Neural cell (in vitro differentiated cells): ENCODE results near the gene AHRR. TPM values are rescaled to one million over a fixed set of nuclear protein-coding genes. Genes with fewer than 3 reads are reported as not detected.

Experiments used
- H2AFZ ChIP-seq: fragments of 200-600, 300-800 bp; sonication (generic), shearing (Covaris generic); 2 replicates; pipeline ENCODE4 v1.6.0; 2014; ENCODE audit warnings: low read depth, mild to moderate bottlenecking, antibody characterized with exemption, low read length, moderate library complexity
- H3F3A ChIP-seq: fragments of 200-600 bp; shearing (Covaris generic); 2 replicates; pipeline ENCODE4 v1.6.1; 2016; ENCODE audit warnings: mild to moderate bottlenecking, moderate library complexity, mixed read lengths, antibody characterized with exemption, low read length; ENCODE audit not compliant: insufficient read depth, poor library complexity, severe bottlenecking
- H3K27ac ChIP-seq: fragments of 200-600, 300-800 bp; sonication (generic), shearing (Covaris generic); 2 replicates; pipeline ENCODE4 v1.5.1; 2014; ENCODE audit warnings: mild to moderate bottlenecking, low read length, moderate library complexity
- H3K27me3 ChIP-seq: fragments of 300-800, 200-600 bp; sonication (generic), shearing (Covaris generic); 2 replicates; pipeline ENCODE4 v1.6.0; 2014; ENCODE audit warnings: mild to moderate bottlenecking, low read depth, low read length, moderate library complexity; ENCODE audit not compliant: insufficient read depth
- H3K36me3 ChIP-seq: fragments of 300-800, 200-600 bp; sonication (generic), shearing (Covaris generic); 2 replicates; pipeline ENCODE4 v1.5.1; 2014; ENCODE audit warnings: mild to moderate bottlenecking, antibody characterized with exemption, low read length, moderate library complexity; ENCODE audit not compliant: insufficient read depth
- H3K4me2 ChIP-seq: fragments of 300-800, 200-600 bp; sonication (generic), shearing (Covaris generic); 2 replicates; pipeline ENCODE4 v1.6.0; 2014; ENCODE audit warnings: mild to moderate bottlenecking, low read length
- H3K4me3 ChIP-seq: fragments of 300-800, 200-600 bp; sonication (generic), shearing (Covaris generic); 2 replicates; pipeline ENCODE4 v1.5.1; 2014; ENCODE audit warnings: mild to moderate bottlenecking, low read length, moderate library complexity
- H3K79me2 ChIP-seq: fragments of 200-600 bp; shearing (Covaris generic); replicated peaks from 2 replicates; pipeline ENCODE4 v1.6.0; 2014; ENCODE audit warnings: mild to moderate bottlenecking, low read length, moderate library complexity; ENCODE audit not compliant: insufficient read depth
- H3K9ac ChIP-seq: fragments of 300-800, 200-600 bp; sonication (generic), shearing (Covaris generic); 2 replicates; pipeline ENCODE4 v1.6.1; 2016; ENCODE audit warnings: mild to moderate bottlenecking, low read length, mixed read lengths
- H3K9me2 ChIP-seq: fragments of 200-600 bp; shearing (Covaris generic); 2 replicates; pipeline ENCODE4 v1.6.1; 2016; ENCODE audit warnings: mild to moderate bottlenecking, low read length, mixed read lengths; ENCODE audit not compliant: insufficient read depth
- H3K9me3 ChIP-seq: fragments of 200-600, 300-800 bp; sonication (generic), shearing (Covaris generic); 2 replicates; pipeline ENCODE4 v1.6.1; 2016; ENCODE audit warnings: mild to moderate bottlenecking, mixed run types, low read length, moderate library complexity, mixed read lengths
- H4K20me1 ChIP-seq: fragments of 200-600 bp; shearing (Covaris generic); 2 replicates; pipeline ENCODE4 v1.6.1; 2016; ENCODE audit warnings: mild to moderate bottlenecking, mixed run types; ENCODE audit not compliant: insufficient read depth
- CTCF ChIP-seq: fragments of 450-650 bp; IDR thresholded peaks from 2 replicates; pipeline ENCODE4 v1.5.1; 2014; ENCODE audit warnings: antibody characterized with exemption, mild to moderate bottlenecking, moderate library complexity; ENCODE audit not compliant: poor library complexity, severe bottlenecking
- EP300 ChIP-seq: fragments of 450-650 bp; conservative IDR thresholded peaks from 2 replicates; pipeline ENCODE4 v1.6.1; 2014; ENCODE audit warnings: antibody characterized with exemption, mild to moderate bottlenecking, moderate library complexity; ENCODE audit not compliant: poor library complexity, severe bottlenecking
- EZH2 ChIP-seq: fragments of 200-600, 300-800 bp; shearing (Covaris generic), sonication (generic); IDR thresholded peaks from 2 replicates; pipeline ENCODE4 v1.6.1; 2014; ENCODE audit warnings: antibody characterized with exemption, low read length, borderline replicate concordance, mild to moderate bottlenecking; ENCODE audit not compliant: insufficient read depth, poor library complexity, severe bottlenecking
- MXI1 ChIP-seq: fragments of 450-650 bp; conservative IDR thresholded peaks from 2 replicates; pipeline ENCODE4 v1.6.1; 2014; ENCODE audit warnings: antibody characterized with exemption, mild to moderate bottlenecking; ENCODE audit not compliant: poor library complexity, severe bottlenecking
- POLR2AphosphoS5 ChIP-seq: IDR thresholded peaks from 2 replicates; pipeline ENCODE4 v1.6.1; 2012
- RAD21 ChIP-seq: fragments of 450-650 bp; conservative IDR thresholded peaks from 2 replicates; pipeline ENCODE4 v1.6.1; 2014; ENCODE audit warnings: antibody characterized with exemption, mild to moderate bottlenecking, moderate library complexity
- REST ChIP-seq: IDR thresholded peaks from 2 replicates; pipeline ENCODE4 v1.6.1; 2012; ENCODE audit warnings: borderline replicate concordance
- SMC3 ChIP-seq: fragments of 450-650 bp; conservative IDR thresholded peaks from 2 replicates; pipeline ENCODE4 v1.6.1; 2014; ENCODE audit warnings: antibody characterized with exemption, mild to moderate bottlenecking, moderate library complexity; ENCODE audit not compliant: poor library complexity
- TAF1 ChIP-seq: IDR thresholded peaks from 2 replicates; pipeline ENCODE4 v1.6.1; 2012; ENCODE audit warnings: low read depth
- polyA plus RNA-seq: library from polyadenylated mRNA; depleted of rRNA; stranded (reverse); fragments of >200 nt; gene quantifications from 2 replicates; pipeline ENCODE4 v1.2.3, GENCODE V29; 2014

The AHRR gene
- polyA plus RNA-seq, 1 donor from 2014 or later = 0.26 TPM

- H4K20me1 ChIP-seq = no peaks in the 10 kb centered on the region
- no peaks in the 10 kb centered on the region for H3K9me3 ChIP-seq
Observed at GRCh38 chr5:421287-421880, 99.9 kb downstream of the AHRR start.

GRCh38 chr5:421901-422300 lies 100.4 kb downstream of the AHRR start:
- H3K36me3 ChIP-seq = no peaks in the 10 kb centered on the region
- no peaks in the 10 kb centered on the region for H4K20me1 ChIP-seq
- no peak overlapping the region for H3K9ac ChIP-seq
- H3K27ac ChIP-seq = no peak overlapping the region
- no peak overlapping the region for H2AFZ ChIP-seq
- H3K79me2 ChIP-seq = no peaks in the 10 kb centered on the region
- H3K27me3 ChIP-seq = no peaks in the 10 kb centered on the region
- H3K9me3 ChIP-seq = no peaks in the 10 kb centered on the region
- no peaks in the 10 kb centered on the region for H3K9me2 ChIP-seq
- H3K4me2 ChIP-seq = no peak overlapping the region
- no peak overlapping the region for H3K4me3 ChIP-seq
- no peaks in the 10 kb centered on the region for H3F3A ChIP-seq
- TF ChIP-seq POLR2AphosphoS5 (no peak), TAF1 (no peak), EZH2 (no peak), EP300 (no peak), MXI1 (no peak), CTCF (no peak), SMC3 (no peak)

More at GRCh38 chr5:421287-421880, 99.9 kb downstream of the AHRR start:
- Histone ChIP-seq H3K4me2 (no peak overlapping the region), H3K27me3 (no peaks in the 10 kb centered on the region), H3K9me2 (no peaks in the 10 kb centered on the region), H3K79me2 (no peaks in the 10 kb centered on the region), H2AFZ (no peak overlapping the region), H3K4me3 (no peak overlapping the region), H3K9ac (no peak overlapping the region), H3K27ac (no peak overlapping the region), H3F3A (no peaks in the 10 kb centered on the region), H3K36me3 (no peaks in the 10 kb centered on the region)
- TF ChIP-seq RAD21 (no peak), TAF1 (no peak), SMC3 (no peak), REST (no peak), MXI1 (no peak), EZH2 (no peak), POLR2AphosphoS5 (no peak), EP300 (no peak), CTCF (no peak)
